Umbilical cord (tissue), 2 donors: ENCODE measurements around the gene ETS2. TPM values are rescaled to one million over a fixed set of nuclear protein-coding genes. Genes with fewer than 3 reads are reported as not detected.
A peak's percentile ranks its signal among the peaks of the same experiment; 100 is the strongest.

Source experiments
- DNase-seq: peaks from one replicate; pipeline ENCODE4 v3.0.0-alpha.2; 2015; ENCODE audit warnings: low spot score
- total RNA-seq: library from RNA; depleted of rRNA; stranded (reverse); fragments of >200 nt; gene quantifications from one replicate; pipeline ENCODE4 v1.2.3, GENCODE V29; 2014; ENCODE audit warnings: low replicate concordance; ENCODE audit not compliant: insufficient read depth

The ETS2 gene
- 77.0 TPM for total RNA-seq

DNA sequence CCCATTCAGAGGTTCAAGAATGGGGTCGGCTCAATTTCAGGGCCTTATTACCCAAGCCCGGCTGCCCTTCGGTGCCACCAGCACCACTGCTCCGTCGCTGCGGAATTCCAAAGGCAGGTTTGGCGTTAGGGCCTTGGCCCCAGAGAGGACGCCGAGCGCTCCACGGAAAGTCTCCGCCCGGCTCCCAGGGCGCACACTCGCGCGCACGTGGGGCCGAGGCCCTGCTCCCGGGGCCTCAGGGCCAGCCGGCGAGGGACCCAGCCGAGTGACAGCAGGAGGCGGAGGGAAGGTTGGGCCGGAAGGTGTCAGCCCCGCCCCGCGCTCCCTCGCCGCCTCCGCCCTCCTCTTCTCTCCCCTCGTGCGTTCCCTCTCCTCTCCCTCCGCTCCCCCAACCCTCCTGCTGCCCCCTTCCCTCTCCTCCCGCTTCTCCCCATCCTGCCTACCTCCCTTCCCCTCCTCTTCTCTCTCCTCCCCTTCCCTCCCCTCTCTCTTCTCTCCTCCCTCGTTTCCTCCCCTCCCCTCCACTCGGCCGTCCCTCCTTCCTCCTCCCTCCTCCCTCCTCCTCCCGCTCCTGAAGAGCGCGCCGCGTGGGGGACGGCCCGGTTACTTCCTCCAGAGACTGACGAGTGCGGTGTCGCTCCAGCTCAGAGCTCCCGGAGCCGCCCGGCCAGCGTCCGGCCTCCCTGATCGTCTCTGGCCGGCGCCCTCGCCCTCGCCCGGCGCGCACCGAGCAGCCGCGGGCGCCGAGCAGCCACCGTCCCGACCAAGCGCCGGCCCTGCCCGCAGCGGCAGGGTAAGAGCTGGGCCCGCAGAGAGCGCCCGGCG, at the start of gene ETS2:
TSS of gene ETS2 (plus strand) at position 602 of the 825 bp plus-strand sequence. CDS start 4,106 bp downstream, outside the sequence.
- DNase-seq, result peak; percentile 97

DNA sequence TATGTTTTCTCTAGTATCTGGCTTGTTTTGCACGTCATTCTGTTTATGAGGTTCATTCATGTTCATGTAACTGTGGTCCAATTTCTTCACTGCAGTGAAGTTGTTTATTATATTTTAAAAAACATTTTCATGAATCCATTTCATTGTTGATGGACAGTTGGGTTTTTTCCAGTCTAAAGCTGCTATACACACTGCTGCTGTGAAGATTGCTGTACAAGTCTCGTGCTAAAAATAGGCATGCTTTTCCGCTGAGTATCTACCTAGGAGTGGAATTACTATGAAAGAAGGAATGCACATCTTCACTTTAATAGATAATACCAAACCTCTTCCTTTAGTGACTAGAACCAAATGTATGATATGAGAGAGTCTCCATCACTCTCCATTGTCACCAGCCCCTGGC, 49.0 kb upstream of the ETS2 start:
- peak; percentile 51 for DNase-seq

DNA sequence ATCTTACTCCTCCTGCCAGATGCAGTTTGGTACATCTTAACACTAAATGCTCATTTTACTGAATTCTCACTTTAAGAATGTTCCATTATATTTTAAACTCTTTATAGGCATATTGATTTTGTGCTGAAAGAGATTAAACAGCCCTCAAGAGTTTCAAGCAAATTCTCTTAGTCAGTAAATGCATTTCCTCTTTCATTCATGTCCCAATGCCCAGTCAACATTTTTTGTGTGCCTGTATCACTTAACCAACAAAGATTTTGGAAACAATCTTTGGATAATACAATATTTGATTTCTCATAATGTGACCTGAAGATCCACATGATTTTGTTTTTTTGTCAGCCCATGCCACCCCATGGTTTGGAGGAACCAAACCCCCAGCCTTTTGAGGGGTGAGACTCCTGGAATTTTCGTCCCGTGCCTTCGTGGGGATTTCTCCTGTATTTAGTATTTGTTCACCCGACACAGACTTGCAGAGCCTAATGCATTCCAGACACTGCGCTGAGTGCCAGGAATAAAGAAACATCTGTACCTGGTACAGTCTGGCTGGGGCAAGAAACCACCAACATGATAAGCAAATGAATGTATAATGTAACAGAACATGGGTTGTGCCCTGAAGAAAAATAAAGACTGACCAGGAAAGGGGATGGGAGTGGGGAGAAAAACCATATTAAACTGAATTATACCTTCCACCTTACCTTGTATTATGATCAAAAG, 47.1 kb upstream of the ETS2 start:
- DNase-seq, result no peak

DNA sequence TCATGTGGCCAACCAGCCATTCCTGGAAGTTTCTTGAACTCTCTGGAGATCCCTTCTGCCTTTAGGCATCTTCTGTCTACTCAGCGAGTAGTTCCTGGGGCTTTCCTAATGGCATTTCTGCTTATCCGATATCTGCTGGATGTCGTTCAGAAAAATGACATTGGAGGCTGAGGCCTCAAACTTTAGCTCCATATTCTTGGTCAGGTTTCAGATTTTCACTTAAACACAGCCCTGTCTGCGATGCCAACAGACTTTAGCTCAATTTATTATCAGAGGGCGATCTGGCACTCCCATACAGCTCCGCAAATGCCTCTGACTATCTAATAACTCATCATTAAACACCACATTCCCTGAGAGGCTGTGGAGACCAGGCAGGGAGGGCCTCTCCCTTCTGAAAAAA, 46.3 kb upstream of the ETS2 start:
- no peak for DNase-seq

DNA sequence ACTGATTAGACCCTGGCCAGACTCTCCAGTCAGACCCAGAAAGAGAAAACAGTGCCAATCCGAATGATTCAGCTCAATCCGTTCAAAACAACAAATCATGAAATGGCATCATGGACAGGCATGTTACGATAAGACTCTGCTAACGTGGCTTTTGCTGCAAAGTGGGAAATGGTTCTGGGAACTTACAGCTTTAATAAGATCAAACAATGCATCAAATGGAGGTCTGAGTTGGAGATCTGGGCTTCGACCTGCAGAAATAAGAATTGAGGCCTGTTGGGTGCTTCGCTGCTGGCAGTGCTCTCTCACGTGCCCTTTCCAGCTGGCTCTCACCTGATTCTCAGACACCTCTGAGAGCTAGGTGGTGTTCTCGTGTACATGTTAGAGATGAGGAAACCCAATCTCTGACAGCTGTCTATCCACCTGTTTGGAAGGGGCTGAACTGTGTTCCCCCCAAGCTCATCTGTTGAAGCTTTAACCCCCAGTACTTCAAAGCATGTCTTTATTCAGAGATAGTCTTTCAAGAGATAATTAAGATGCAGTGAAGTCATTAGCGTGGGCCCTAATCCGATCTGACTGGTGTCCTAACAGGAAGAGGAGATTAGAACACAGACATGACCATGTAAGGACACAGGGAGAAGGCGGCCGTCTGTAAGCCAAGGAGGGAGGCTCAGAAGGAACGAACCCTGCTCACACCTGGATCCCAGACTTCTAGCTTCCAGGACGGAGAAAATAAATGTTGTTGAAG, 45.5 kb upstream of the ETS2 start:
- DNase-seq, result peak; percentile 55

DNA sequence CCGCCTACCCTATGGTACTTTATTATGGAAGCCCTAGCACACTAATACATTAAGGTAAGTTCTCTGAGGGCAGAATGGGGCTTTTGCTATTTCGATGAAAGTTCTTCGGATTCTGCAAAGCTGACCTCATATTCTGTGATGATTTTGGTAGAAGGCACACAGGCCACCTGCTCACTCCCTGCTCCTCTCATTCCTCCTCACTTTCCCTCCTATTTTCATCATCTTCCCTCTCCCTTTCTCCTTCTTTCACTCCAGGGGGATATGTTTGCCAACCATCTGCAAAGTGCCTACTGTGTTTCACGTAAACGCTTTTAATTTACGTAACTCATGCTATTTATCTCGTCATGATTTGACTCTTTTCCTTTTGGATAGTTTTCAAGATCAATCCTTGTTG, 45.0 kb upstream of the ETS2 start:
- no peak for DNase-seq

DNA sequence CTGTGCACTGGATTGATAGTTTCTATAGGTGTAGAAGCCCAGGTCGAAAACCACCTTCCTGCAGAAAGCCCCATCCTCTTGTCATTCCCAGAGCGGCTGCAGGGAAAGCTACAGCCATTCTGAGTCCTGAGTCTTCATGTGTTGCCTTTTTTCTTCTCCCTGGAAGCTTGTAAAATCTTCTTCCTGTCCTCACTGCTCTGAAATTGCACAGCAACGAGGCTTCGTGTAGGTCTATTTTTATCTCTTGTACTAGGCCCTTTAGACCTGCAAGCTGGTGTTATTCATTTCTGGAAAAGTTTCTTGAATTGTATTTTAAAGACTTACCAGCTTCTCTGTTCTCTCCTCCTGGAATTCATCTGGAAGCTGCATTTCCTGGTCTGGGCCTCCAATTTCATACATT, 44.2 kb upstream of the ETS2 start:
- DNase-seq, result peak; percentile 92

DNA sequence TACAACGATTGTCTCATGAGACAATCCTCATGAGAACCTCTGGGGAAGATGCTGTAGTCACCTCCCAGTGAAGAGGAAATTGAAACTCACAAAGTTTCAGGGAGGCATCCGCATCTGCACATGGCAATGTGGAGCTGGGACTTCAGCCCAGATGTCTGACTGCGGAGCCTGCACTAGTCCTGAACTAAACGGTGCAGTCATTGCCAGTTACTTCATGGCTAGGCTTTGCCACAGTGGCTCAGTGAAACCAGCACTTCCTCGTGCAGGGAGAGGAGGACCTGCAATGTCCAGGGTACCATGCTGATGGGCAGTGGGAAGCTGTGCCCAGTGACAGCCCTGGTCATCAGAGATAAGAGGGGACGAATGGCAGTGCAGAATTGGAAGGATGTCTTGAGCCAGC, 40.7 kb upstream of the ETS2 start:
- DNase-seq, result no peak

DNA sequence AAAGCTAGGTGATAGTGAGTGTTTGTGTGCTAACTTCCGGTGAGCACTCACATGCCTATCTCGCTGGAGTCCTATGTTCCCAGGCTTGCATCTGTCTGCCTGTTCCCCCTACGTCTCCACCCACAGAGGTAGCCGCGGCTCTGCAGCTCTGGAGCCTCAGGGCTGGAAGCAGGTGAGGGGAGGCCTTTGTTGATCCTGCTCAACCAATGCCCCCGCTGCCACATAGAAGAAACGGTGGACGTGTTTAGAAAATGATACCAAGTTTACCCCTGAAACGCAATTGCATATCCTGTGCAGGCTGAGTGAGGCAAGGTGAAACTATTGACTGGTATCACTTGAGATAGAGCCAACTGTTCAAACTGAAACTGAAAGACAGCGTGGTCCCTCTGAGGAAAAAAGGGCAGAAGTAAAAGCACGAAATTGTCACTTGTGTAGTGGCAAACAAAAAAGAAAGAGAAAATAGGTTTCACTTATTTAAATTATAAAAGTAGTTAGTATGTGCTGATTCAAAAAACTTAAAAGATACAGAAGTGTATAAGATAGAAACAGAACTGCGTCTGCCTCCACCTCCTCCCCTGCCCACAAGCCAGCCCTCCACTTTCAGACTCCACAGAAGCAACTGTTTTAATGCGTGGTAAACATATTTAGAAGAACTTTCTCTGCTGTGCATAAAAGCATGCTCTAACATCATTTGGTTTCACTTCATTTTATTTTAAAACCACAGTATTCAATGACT, 38.6 kb upstream of the ETS2 start:
- DNase-seq, result no peak

DNA sequence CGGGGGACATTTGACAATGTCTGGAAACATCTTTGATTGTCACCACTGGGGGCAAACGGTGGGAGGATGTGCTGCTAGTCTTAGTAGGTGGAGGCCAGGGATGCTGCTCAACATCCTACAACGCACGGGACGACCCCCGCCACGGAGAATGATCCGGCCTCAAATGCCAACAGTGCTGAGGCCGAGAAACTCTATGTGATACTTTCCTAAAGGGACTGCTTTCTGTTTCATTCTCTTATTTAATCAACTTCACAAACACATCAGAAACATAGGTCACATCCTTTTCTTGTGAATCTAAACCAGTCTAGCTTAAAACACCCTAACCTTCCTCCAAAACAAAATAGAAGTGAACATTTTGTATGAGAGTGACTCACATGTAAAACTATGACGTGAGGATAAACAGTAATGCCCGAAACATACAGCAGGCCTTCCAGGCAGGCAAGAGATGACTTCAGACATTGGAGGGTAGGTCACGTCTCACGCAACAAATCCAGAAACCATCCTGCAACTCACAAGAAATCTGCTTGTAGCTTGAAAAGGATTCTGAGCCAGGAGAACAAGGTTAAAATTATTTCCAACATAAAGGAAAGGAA, 37.2 kb upstream of the ETS2 start:
- peak; percentile 94 for DNase-seq

DNA sequence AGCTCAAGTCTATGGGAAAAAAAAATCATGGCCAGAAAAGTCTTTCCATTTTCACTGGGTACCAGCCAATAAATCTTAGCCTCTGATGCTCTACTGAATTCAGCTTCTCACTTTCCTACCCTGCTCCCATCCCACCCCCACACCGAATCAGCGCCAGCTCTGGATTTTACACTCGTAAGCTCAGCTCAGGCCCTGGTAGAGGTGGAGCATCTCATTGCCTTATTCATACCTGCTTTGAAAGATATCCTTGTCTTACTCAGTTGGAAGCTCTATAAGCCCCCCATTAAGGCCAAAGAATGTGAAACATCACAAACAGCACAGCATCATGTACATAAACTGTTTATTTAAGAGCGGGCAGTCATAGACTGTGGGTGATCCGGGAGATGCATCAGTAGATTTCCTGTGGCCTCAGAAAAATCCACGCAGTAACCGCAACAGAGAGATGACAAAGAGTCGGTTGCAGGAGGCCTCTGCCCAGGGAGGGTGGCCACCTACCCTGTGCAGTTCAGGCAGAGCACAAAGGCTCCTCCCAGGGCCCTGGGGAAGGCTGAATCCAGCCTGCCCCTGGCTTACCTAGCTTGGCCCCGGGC, 36.4 kb upstream of the ETS2 start:
- DNase-seq, result peak; percentile 87

DNA sequence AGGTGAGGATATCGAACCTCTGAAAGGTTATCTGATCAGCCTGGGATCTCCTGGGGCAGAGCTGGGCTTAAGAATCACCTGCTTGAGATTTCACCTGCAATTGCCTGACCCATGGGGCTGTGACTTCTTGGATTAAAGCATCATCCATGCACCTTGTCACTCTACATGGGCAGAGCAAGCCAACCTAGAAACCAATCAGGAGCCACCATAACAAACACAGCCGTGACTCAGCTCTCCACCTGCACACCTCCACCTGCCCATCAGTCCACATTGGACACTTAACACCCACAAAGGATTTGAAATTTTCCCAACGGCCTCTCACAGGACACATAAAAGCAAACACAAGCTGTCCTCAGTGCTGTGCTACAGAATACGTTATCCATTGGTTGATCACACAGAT, 35.1 kb upstream of the ETS2 start:
- no peak for DNase-seq

DNA sequence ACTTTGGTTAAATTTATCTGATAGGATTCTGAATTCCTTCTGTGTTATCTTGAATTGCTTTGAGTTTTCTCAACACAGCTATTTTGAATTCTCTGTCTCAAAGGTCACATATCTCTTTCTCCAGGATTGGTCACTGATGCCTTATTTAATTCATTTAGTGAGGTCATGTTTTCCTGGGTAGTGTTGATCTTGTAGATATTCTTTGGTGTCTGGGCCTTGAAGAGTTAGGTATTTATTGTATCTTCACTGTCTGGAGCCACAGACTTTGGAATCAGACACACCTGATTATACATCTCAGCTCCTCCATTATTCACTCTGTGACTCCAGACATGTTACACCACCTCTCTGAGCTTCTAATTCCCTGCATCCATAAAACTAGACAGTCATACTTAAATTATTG, 34.2 kb upstream of the ETS2 start:
- DNase-seq, result no peak

DNA sequence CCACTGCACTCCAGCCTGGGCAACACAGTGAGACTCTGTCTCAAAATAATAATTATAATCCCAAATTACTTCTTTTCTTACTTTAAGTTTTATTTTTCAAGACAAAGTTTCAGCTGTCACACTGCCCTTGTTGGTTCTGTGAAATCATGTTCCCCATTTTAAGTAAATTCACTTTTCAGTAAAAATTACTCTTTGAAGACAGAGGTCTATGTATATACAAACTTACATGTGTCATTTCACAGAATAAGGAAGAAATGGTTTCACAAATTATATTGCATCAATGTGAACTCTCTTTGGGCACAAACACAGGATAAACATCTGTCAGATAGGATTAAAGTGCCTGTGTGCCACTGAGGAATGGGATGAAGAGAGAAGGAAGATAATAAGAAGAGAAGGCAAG, 33.1 kb upstream of the ETS2 start:
- DNase-seq, result no peak

DNA sequence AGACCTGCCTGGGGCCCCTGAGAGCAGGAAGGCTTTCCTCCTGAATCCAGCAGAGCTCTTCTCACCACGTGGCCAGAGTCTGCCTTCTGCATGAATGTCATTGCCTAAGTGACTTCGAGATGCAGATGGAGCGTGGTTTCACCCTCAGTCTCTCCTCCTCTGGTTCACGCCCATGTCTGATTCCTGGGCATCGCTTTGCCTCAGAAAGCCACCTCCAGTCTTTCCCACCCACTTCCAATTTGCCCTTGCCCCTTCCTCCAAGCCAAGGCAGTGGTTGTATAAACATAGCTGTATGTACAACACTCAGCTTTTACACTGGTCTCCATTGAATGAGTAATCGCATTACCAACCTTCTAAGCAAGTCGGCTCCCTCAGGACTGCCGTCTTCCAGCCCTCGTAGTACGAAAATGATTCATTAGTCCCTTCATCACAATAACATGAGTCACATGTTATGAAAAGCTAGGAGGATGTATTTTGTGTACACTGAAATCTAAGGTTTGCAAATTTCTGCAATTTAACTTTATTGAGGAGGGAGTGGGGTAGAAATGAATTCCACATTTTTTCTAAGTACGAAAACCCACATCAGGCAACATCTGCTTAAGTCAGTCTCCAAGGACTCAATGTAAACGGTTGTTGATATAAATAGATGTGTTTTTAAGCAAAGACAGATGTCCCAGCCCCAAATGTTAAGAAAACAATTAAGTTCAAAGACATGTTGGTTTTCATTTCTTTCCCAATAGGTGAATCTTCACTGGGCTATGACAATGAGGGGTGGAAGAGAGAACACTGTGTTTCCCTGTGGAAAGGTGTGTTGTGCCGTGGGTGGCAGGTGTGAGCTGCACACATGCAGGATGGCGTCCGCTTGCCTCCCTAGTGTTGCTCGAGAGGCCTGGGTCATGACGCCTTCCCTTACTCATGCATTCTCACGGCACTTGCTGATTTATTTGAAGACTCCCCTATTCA, 32.3 kb upstream of the ETS2 start:
- peak; percentile 70 for DNase-seq

DNA sequence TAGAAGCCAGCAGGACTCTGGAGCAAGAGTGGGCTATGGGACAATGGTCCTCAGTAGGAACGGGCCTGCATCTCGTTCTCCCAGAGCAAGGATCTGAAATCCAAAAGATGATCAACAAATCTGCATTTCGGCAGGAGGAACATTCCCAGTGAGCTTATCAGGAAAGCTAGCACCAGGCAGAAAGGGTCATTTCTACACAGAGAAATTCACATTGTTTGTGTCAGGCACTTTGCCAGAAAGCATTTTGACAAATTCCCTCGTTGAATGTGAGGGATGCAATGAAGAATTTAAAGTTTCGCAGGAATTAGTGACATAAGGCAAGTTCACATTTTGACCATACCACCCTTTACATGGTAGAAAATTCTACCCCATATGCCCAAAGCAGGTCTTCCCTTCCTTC, 31.6 kb upstream of the ETS2 start:
- DNase-seq, result peak; percentile 39

DNA sequence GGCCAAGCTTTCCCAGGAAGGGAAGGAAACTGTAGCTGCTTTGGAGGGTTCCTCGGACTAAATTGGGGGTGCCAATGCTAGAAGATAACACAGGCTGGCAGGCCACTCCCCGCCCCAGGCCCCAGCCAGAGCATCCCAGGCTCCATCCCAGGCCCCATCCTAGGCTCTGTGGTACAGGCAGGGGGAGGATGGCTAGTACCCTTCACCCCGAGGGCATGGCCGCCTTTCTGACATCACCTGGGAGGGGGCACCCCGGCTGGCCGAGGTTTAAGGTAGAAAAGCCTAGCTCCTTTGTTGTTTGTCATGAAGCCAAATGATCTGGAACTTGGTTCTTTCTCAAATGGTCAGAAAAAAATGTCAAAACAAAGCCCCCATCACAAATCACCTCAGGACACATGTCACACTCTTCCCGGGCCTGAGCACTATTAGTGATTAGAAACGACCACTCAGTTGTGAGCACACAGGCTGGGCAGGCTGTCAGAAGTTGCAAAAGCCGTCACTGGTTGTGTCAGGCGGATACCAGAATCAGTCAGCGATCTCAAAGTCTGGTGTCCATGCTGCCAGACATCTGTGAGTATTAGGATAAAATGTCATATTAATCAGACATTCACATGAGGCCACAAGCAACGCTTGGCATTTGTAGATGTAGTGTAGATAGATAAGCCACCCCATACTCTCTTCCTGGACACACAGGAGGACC, 31.0 kb upstream of the ETS2 start:
- no peak for DNase-seq

DNA sequence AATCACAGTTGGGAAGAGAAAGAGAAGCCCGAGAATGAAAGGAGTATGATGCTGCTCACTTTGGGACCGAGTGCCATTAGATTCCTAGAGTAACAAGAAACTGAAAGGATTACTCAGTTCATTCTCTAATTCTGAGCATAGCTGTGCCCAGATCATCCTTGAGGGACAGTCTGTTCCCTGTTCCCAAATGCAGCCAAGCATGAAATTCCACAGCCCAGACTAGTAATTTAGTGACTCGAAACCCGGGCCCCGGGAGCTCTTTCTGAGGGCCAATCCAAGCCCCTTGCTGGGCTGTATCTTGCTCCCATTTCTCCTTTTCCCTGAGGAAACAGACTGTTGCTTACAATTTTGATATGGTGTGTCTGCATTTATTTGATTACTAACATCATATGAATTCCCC, 30.0 kb upstream of the ETS2 start:
- DNase-seq, result no peak

DNA sequence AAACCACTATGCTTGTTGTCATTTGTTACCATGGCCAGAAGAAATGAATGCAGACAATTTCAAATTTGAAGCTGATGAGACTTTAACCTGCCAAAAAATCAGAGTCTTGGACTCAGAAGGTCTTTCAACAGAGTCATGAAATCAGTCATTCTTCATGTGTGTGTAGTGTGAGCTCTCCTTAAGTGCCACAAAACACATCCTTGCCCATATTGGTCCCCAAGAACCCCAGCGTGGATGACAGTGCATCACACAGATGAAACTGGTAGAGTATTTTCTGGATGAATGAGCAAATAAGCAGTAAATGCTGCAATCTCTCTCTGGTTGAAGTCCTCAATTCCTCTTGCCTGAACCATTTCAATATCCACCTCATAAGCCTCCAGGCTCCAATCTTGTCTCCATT, 28.7 kb upstream of the ETS2 start:
- DNase-seq, result no peak
